ENCODE data around the gene RHBDF2. TPM values are rescaled to one million over a fixed set of nuclear protein-coding genes. Genes with fewer than 3 reads are reported as not detected.

RHBDF2 gene
- total RNA-seq, 1 donor from 2014 or later: 11.7 TPM

DNA sequence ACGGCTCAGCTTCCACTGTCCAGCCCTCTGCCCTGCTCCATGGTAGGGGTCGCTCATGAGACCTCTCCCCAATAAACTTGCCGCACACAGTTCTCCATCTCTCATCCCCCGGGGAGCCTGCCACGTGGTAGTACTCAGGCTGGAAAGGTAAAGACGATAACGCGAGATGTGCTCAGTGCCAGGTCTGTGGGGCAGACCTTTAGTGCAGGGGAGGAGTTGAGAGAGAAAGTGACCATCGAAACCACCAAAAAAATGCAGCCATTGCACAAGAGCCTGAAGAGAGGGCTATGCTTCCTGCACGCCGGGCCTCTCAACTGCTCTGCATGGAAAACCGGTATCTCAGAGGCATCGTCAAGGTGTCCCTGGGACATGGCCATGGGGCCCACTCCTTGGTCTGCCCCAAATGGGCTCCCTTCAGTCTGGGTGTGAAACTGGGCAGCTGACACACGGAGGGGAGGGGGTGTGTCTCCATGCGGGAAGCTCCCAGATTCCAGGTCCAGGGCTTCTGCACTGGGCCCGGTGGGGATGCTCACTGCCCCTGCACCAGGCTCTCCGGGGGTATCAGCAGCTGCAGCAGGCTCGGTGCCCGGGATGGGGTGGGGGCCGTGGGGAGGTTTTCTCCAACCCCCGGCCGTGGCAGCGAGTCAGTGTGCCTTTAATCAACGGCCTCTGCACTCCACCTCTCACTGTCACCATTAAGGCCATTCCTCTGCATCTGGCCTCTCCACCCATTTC is 38.5 kb downstream of the RHBDF2 start:
- DNase-seq (ENCODE audit: low read depth in 2 of 2): no peak

DNA sequence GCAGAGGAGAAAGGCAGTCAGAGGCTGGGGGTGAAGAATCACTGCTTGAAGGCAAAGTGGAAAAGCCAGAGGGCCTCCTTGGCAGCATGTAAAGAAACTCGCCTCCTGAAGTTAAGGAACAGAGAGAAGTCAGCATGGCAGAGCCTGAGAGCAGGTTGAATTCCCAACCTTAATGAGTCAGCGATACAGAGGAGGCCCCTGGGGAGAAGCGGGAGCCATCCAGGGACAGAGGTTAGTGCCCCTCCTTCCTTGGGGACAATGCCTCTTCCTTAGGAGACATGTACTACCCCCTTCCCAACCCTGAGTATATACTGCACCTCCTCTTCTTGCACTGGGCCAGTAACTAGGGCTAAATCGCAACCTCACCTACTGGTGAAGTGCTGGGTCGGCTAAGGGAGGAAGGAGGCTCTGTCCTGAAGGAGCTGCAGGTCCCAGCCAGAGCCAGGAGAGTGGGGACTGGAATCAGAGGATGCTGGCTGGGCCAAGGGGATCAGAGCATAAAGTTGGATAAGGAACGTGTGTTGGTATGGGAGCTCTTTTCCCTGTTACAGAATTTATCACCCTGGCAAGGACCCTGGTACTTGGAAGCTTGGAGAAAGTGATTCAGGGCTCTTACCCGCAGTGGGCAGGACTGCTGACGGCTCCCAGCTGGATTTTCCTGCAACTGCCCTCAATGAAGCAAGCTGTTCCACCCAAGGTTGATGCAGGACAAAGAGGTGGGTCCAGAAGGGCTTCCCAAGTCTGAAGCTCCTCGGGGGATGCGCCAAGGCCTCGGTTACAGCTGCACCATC is 39.3 kb downstream of the RHBDF2 start:
- no peak for DNase-seq (ENCODE audit: low read depth in 2 of 2)

DNA sequence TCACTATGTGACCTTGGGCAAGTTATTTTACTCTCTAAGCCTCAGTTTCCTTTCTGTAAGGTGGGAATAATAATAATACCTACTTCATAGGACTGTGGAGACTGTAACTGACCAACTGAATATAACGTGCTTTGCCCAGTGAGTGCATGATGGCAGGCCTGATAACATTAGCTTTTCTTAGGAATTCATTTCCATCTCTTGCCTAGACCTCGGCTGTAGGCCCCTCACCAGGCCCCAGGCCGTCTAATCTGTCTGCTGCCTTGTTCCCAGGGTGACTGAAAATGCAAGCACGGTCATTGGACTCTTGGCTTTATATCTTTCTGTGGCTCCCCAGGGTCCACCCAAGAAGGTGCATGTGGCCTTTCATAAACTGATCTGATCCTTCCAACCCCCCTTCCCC is 41.5 kb downstream of the RHBDF2 start:
- DNase-seq (ENCODE audit: low read depth in 2 of 2): no peak

DNA sequence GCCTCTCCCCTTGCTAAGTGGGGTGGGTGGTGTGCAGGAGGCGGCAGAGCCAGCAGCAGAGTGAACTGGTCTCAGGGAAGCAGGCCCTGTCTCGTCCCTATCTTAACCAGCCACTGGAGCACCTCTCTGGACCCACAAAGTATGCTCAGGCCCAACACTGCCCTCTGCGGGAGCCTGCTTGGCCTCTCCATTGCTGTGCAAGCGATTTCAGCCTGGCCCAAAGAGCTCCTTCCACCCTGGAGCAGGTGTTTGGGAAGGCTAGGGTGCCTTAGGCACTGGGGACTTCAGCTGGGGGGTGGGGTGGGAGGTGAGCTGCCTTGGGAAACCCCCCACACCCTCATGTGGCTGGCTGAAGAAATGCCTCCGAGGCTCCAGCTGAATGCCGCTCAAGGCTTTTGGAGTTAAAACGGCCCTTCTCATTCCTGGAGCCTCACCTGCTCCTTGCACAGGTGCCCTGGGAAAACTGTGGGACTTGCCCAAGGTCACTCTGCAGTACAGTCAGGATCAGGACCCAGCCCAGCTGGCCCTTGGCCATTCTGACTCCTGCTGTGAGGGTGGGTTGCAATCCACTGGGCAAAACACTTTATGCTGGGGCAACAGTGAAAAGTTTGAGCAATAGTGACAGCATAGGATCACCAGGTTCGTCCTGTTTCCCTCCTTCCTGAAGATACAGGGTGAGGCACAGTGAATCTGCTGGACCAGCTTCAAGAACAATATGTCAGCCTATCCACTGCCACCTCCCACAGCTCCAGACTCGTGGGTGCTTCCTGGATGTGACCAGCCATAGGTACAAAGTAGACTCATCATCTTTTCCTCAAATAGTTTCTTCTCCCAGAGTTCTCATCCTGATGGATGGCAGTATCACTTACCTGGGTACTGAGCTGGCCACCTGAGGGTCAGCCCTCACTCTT is 42.4 kb downstream of the RHBDF2 start:
- peak in 1 of 2 donors; percentile 69 for DNase-seq (ENCODE audit: low read depth in 2 of 2)

DNA sequence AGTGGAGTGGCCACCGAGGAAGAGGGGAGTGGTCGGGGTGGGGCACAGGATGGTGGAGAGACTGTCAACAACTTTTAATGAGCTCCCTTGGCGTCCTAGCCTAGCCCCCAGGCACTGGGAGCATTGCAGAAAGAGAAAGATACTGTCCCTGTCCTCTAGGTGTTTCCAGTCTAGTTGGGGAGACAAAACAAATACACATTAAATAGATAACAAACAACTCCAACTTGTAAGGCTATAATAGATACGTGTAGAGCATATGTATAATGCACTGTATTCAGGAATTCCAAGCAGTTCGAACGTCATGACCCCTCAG is 47.8 kb downstream of the RHBDF2 start:
- no peak for DNase-seq (ENCODE audit: low read depth in 2 of 2)

DNA sequence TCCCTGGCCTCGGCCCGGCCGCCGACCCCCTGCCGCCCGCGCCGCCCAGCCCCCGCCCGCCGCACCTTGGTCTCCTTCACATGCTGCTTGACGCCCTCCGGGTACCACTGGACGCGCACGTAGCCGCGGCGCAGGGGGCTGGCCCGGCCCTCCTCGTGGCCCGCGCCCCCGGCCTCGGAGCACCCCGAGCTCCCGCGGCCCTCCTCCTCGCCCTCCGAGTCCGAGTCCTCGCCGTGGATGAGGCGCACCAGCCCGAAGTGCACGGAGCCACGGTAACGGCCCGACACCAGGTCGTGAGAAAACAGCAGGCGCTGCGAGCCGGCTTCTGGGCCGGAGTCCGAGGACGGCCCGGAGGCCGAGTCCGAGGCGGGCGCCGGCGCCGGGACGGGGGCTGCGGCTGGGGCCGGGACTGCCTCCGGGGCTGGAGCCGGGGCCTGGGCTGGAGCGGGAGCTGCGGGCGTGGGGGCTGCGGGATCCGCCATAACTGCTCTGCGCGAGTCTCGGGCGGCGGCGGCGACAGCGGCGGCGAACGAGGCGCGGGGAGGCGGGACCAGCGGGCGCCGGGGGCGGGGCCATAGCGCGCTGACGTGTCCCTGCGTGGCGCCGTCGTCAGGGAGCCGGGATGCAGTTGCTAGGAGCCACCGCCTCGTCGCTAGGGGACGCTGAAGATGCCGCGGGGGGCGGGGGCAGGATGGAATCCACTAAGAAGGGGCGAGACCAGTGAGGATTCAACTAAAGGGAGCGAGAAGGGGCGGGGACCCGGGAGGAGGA is 48.4 kb downstream of the RHBDF2 start, which contains the start of gene UBE2O:
Gene UBE2O, minus strand, starts transcription at position 493 of the 771 bp plus-strand sequence. Its CDS starts 11 bp downstream, at position 482.
- DNase-seq (ENCODE audit: low read depth in 2 of 2): peak; percentile 45 to 86

DNA sequence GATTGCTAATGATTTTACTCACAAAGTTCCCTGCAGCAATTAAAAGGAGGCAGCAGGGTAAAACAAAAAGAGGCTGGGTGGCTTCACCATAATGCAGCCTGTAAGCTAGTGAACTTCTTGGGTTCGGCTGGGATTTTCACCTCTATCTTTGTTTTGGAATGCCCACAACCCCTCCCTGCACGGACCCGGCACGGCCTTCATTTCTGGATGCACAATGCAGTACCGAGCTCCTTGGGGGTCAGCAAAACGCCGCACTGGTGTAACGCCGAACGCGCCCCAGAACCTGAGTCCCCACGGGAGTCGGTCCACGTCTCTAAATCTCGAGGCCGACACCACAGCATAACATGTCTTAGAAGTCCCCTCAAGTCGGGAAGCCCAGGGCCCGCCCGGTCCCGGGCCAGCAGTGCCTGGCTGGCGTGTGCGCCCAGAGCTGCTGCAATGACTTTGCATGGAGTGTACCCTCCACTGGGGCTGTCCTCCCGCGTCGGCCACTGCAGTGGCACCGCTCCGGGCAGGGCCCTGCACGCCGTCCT is 49.0 kb downstream of the RHBDF2 start:
- peak in 1 of 2 donors; percentile 21 for DNase-seq (ENCODE audit: low read depth in 2 of 2)

DNA sequence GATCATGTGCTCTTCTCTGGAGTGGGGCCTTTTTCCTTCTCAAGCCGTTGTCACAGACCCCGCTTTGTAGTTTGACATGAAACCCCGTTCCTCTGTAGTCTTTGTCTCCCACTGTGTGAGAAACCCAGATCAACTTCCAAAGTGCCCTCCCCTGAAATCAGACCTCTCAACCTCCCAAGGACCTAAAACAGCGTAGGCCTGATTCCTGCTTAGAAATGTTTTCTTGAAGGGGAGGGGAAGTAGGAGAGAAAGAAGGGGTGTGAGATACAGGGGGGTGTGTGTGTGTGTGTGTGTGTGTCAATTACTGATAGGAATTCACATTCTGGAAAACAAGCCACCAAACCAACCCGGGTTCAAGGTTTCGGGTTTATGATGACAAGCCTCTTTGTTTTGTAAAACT is 49.7 kb downstream of the RHBDF2 start:
- no peak for DNase-seq (ENCODE audit: low read depth in 2 of 2)

DNA sequence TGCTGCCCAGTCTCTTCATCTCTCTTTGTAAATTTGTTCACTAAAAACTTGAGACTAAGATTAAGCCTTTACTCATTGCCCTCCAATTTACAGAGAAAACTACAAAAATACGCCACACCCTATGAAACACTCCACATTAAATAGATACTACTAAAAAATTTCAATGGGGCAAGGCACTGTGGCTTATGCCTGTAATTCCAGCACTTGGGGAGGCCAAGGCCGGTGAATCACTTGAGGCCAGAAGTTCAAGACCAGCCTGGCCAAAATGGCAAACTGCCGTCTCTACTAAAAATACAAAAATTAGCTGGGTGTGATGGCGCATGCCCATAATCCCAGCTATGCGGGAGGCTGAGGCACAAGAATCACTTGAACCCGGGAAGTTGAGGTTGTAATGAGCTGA is 52.1 kb downstream of the RHBDF2 start:
- no peak for DNase-seq (ENCODE audit: low read depth in 2 of 2)

DNA sequence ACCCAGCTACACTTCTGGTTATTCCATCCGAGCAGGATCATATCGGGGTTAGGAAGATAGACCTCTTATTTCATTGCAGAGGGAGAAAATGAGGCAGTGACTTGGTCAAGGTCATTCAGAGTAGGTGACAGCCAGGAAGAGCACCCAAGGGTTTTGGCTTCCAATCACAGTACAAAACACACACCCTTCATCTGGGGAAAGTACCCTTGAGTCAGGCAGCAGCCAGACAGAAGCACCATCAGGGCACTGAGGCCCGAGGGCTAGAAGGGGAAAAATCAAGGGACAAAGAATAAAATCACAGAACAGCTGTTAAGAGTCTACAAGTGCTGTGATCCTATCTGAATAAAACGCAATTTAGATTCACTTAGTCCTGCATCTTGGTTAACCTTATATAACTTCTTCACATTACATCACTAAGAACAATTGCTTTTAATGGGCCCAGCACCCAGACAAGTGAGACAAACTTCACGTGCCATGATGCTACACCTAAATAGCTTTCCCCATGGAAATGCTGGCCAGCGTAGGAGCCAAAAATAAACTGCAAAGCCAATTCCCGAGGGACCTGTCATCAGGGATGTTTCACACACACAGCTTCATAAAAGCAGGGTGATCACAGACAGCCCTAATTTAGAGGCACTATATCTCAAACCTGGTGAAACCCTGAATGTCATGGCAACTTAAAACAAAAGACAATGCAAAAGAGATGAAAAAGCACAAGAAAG is 53.1 kb downstream of the RHBDF2 start:
- no peak for DNase-seq (ENCODE audit: low read depth in 2 of 2)

DNA sequence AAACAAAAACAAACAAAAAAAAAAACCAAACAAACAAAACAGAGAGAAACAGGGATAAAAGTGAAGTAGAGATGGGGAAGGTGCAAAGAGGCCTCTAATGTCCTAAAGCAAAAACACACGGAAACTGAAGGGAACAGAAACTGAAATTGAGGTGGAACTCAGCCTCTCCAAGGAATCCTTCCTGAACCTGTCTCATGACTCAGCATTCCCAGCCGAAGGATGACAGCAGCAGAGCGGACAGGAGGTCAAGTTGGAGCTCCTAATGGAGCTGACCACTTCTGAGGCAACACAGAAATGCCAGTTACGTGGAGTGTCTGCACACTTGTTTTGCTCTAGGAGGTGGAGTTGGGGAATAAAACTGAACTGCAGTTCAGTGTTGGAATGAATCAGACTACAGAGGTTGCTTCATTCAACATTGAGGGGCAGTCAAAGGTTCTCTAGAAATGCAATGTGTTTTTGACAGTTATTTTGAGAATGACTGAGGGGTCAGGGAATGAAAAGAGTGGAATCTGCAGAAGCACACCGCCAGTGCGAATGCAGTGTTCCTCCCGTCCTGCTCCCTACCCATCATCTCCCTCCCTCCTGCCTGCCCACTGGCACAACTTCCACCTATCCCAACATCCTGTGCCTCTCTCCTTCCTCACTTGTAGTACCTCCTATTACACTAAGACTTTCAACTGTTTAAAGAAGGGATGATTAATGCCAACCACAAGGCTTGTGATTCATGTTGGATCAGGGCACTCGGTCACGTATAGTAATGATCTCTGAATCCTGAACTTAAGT is 54.6 kb downstream of the RHBDF2 start:
- peak in 1 of 2 donors; percentile 49 for DNase-seq (ENCODE audit: low read depth in 2 of 2)

DNA sequence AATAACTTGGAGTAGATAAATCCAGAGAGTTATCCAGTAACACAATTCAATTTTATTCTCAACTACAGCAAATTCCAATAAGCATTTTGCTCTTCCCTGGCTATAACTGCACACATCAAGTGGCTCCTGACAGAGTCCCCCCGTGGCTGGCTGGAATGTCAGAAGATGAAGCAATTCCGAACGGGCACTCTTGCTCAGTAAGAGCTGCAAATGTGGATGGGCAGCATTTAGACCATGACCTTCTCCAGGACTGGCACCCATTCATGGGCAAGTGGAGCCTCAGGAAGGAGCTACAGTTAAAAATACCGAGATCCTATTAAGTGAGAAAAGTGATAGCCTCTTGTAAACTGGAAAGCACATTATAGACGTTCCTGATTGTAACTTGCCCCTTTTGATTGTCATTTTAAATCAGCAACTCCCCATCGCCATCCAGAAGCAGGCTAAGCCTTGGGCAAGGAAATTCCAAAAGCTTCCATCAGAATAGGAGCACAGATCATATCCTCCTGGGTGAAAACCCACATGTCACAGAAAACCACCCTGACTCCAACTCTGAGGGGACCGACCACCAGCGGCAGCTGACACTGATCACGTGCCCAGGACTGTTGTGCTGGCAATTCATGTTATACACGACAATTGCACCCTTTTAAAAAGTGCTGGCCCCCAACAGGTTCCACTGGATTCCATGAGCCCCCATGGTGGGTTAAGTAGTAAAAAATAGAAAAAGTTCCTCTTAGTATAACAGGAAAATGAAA is 55.4 kb downstream of the RHBDF2 start:
- DNase-seq (ENCODE audit: low read depth in 2 of 2): no peak

DNA sequence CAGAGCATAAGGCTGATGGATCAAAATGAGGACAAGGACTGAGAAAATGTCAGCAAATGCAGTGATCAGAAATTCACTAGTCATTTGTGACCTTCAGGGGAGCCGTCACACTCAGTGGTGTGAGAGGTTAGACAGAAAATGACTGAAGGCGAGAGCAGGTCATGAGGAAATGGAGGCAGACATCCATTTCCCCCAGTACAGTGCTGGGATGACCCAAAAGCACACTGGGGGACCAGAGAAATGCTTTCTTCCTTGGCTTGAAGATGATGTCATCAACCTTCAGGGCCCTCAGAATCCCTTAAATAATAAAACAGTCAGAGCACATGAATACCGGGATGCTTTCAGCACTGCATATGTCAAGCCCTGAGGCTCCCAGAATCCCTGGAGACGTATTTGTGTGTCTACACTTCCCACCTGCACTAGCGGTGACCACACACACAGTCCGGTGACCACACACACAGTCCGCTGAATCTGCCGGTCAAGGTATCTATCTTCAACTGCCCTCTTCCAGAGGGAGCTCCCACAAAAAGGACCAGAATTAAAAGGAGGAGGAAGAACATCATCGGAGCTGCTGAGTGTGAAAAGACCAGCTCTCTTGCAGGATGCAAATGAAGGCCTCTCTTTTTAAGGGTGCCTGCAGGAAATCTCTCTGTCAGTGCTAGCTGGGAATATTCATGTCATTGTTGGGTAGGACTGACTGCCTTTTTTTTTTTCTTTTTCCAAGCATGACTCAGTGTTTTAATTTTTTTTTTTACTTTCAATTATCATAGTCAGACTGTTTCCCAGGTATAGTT is 56.5 kb downstream of the RHBDF2 start:
- peak in 1 of 2 donors; percentile 28 for DNase-seq (ENCODE audit: low read depth in 2 of 2)

DNA sequence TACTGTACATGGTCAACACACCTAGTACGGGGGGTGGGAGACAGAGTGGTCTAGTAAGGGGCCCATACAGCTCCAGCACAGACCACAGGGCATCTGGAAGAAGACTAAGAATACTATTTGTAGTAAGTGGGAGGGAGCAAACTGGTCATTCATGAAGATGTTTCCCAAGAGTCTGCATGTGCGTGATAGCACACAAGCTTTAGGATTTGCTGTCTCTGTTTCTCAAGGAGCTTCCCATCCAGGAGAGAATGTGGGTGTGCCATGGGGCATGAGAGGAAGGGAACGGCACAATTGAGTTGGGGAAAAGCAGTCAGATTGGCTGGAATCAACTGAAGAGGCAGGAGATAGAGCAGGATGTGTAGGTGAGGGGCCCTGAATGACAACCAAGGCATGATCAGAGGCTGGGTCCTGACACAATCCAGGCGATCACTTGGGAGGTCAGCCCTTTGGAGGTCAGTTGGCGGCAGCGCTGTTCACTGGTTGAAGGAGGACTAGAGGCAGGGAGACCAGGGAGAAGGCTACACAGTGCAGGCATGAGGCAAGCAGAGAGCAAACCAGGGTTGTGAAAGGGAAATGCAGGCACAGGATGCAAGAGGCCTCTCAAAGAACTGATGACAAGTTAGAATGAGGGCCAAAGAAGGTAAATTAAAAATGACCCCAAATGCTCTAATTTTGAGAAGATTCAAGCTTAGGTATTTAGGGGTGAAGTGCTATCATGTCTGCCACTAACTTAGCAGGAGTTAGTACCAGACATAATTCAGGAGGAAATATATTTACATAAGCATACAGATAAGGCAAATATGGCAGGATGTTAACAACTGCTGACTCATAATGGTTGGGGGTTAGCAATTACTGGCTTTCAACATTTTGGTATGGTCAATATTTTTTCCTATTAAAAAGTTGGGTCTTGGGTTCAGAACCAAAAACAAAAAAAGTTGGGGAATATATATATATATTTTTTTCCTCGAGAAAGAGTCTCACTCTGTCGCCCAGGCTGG is 58.6 kb downstream of the RHBDF2 start:
- peak in 1 of 2 donors; percentile 29 for DNase-seq (ENCODE audit: low read depth in 2 of 2)

DNA sequence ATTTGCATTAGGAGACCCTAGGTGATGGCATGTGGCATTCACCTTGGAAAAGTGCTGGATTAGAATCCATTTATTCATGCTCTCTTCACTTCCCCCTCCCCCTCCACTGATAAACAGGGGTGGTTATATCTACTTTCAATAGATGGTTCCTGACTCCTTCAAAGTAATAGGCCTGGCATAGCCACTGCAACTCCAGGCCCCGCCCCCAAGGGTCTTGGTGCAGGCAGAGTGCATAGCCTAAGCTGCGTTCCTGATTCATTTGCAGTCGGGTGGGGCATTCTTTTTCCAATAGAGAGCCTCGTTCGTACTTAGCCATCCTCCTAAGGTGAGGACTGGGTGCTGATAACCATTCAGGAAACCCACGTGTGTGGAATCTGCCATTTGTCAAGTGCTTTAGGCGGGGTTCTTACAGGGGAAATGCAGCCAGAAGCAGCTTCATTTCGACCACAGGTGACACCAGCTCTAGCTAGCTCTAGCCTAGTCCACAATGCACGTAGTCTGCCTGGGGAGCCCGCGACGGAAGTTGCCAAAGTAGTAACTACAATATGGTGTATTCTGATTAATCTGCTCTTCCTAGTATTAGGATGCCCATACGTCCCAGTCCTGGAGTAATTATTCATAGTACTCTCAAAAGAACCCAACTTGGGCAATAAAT is 59.4 kb downstream of the RHBDF2 start:
- no peak for DNase-seq (ENCODE audit: low read depth in 2 of 2)

DNA sequence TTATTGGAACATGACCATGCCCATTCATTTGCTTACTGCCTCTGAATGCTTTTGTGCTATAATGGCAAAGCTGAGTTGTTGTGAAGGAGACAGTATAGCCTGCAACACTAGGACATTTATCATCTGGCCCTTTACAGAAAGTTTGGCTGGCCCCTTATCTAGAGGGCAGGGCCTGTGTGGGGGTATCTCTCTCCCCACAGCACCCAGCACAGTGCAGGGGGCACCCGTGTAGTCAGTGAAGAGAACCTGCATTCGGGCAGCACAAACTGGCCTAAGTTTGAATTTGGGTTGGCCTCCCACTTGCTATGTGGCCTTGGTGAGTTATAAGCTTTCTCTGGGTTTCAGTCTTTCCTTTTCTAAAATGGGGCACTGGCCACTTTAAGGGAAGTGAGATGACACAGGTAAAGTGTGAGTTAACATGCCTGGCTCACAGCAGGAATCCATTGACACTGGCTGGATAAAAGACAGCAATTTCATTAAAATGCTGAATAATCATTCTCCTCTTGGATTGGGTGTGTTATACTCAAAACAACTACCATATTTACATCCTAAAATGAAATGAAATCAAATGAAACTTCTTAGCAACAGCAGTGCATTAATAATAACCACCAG is 60.4 kb downstream of the RHBDF2 start:
- no peak for DNase-seq (ENCODE audit: low read depth in 2 of 2)
